DND-41 (cell line): ENCODE measurements around the gene XYLT1.

ENCODE experiments used
- ATAC-seq: fragments of 200-7000 bp; cut with Tn5 transposase; 3 replicates; pipeline ENCODE4 v1.9.1; 2021; ENCODE audit warnings: low read depth; ENCODE audit not compliant: insufficient read depth
- DNase-seq: peaks from one replicate; pipeline ENCODE4 v3.0.0-alpha.2; 2020
- H2AFZ ChIP-seq: 2 replicates; pipeline ENCODE4 v1.6.0; 2012; ENCODE audit warnings: low read depth, low read length
- H3K27ac ChIP-seq: 2 replicates; pipeline ENCODE4 v1.5.1; 2012; ENCODE audit warnings: low read length, inconsistent platforms
- H3K27me3 ChIP-seq: fragments of 200-600 bp; sonication (generic); 2 replicates; pipeline ENCODE4 v1.6.0; 2012; ENCODE audit warnings: low read length, mild to moderate bottlenecking, inconsistent platforms; ENCODE audit not compliant: insufficient read depth, poor library complexity
- H3K36me3 ChIP-seq: 2 replicates; pipeline ENCODE4 v1.5.1; 2012; ENCODE audit warnings: low read length, inconsistent platforms; ENCODE audit not compliant: insufficient read depth
- H3K4me1 ChIP-seq: 2 replicates; pipeline ENCODE4 v1.5.1; 2012; ENCODE audit warnings: mild to moderate bottlenecking, low read length; ENCODE audit not compliant: insufficient read depth
- H3K4me2 ChIP-seq: 2 replicates; pipeline ENCODE4 v1.6.0; 2012; ENCODE audit warnings: mild to moderate bottlenecking, moderate library complexity, low read length, inconsistent platforms; ENCODE audit not compliant: insufficient read depth
- H3K4me3 ChIP-seq, 2 experiments: fragments of 200-600 bp in 1 of 2; shearing (Covaris generic) in 1 of 2; 2 replicates each; pipeline ENCODE4 v1.5.1; 2012 to 2016; ENCODE audit warnings: inconsistent platforms in 2 of 2, low read length in 2 of 2, mild to moderate bottlenecking in 2 of 2, low read depth in 1 of 2, moderate library complexity in 1 of 2
- H3K79me2 ChIP-seq: 2 replicates; pipeline ENCODE4 v1.6.0; 2012; ENCODE audit warnings: low read length, inconsistent platforms; ENCODE audit not compliant: insufficient read depth
- H3K9ac ChIP-seq: 2 replicates; pipeline ENCODE4 v1.6.0; 2012; ENCODE audit warnings: low read depth, mild to moderate bottlenecking, inconsistent platforms, low read length, moderate library complexity
- H3K9me3 ChIP-seq: 2 replicates; pipeline ENCODE4 v1.5.1; 2012; ENCODE audit warnings: low read length, moderate library complexity, mild to moderate bottlenecking, inconsistent platforms; ENCODE audit not compliant: insufficient read depth, severe bottlenecking
- H4K20me1 ChIP-seq: 2 replicates; pipeline ENCODE4 v1.6.0; 2012; ENCODE audit warnings: low read length; ENCODE audit not compliant: insufficient read depth
- CTCF ChIP-seq: IDR thresholded peaks from 2 replicates; pipeline ENCODE4 v1.5.1; 2012; ENCODE audit warnings: borderline replicate concordance, low read length, moderate library complexity, mild to moderate bottlenecking; ENCODE audit not compliant: poor library complexity, severe bottlenecking; ENCODE audit errors: extremely low read depth
- EZH2 ChIP-seq: IDR thresholded peaks from 3 replicates; pipeline ENCODE4 v1.6.1; 2012; ENCODE audit warnings: borderline replicate concordance, low read depth, mild to moderate bottlenecking, moderate library complexity, low read length, inconsistent platforms; ENCODE audit not compliant: severe bottlenecking

XYLT1 gene

GRCh38 chr16:17229766-17230165 lies 241.0 kb downstream of the XYLT1 start:
- no peak overlapping the region for H3K9ac ChIP-seq
- H3K4me1 ChIP-seq, result no peaks in the 10 kb centered on the region
- no peak for TF ChIP-seq EZH2
- no peak for TF ChIP-seq CTCF
- no peaks in the 10 kb centered on the region for H4K20me1 ChIP-seq
- no peak overlapping the region for H3K27ac ChIP-seq
- no peaks in the 10 kb centered on the region for H3K79me2 ChIP-seq
- DNase-seq (no peak), ATAC-seq (no peak)
- no peaks in the 10 kb centered on the region for H3K9me3 ChIP-seq
- H3K36me3 ChIP-seq, result no peaks in the 10 kb centered on the region
- no peak overlapping the region for H3K4me2 ChIP-seq
- H3K4me3 ChIP-seq, result no peak overlapping the region
- no peak overlapping the region for H2AFZ ChIP-seq
- no peaks in the 10 kb centered on the region for H3K27me3 ChIP-seq

GRCh38 chr16:17229131-17229530 lies 241.6 kb downstream of the XYLT1 start:
- TF ChIP-seq CTCF, result no peak
- no peak for TF ChIP-seq EZH2
- no peak for DNase-seq
- Histone ChIP-seq H3K9me3 (no peaks in the 10 kb centered on the region), H3K4me1 (no peaks in the 10 kb centered on the region), H3K27me3 (no peaks in the 10 kb centered on the region), H3K9ac (no peak overlapping the region), H3K36me3 (no peaks in the 10 kb centered on the region), H3K4me2 (no peak overlapping the region), H4K20me1 (no peaks in the 10 kb centered on the region), H3K79me2 (no peaks in the 10 kb centered on the region), H3K4me3 (no peak overlapping the region), H3K27ac (no peak overlapping the region), H2AFZ (no peak overlapping the region)
- no peak for ATAC-seq

- Histone ChIP-seq H3K36me3 (no peaks in the 10 kb centered on the region), H3K79me2 (no peaks in the 10 kb centered on the region), H3K9ac (no peak overlapping the region), H3K4me1 (no peaks in the 10 kb centered on the region), H3K9me3 (no peaks in the 10 kb centered on the region), H3K4me2 (no peak overlapping the region), H3K27ac (no peak overlapping the region), H2AFZ (no peak overlapping the region), H3K4me3 (no peak overlapping the region), H4K20me1 (no peaks in the 10 kb centered on the region), H3K27me3 (no peaks in the 10 kb centered on the region)
- no peak for ATAC-seq
- no peak for TF ChIP-seq EZH2
- TF ChIP-seq CTCF, result no peak
- DNase-seq, result no peak
Measured at GRCh38 chr16:17228708-17229055, 242.1 kb downstream of the XYLT1 start.

GRCh38 chr16:17228048-17228707 lies 242.6 kb downstream of the XYLT1 start:
- no peaks in the 10 kb centered on the region for H3K9me3 ChIP-seq
- no peak for TF ChIP-seq CTCF
- no peak for TF ChIP-seq EZH2
- no peak for ATAC-seq
- H3K4me3 ChIP-seq, result no peak overlapping the region
- no peaks in the 10 kb centered on the region for H3K4me1 ChIP-seq
- H3K79me2 ChIP-seq, result no peaks in the 10 kb centered on the region
- H3K27ac ChIP-seq, result no peak overlapping the region
- no peak overlapping the region for H3K9ac ChIP-seq
- H3K4me2 ChIP-seq, result no peak overlapping the region
- no peaks in the 10 kb centered on the region for H3K36me3 ChIP-seq
- no peaks in the 10 kb centered on the region for H4K20me1 ChIP-seq
- DNase-seq, result no peak
- H2AFZ ChIP-seq, result no peak overlapping the region
- no peaks in the 10 kb centered on the region for H3K27me3 ChIP-seq
